Activated effector memory CD4-positive, alpha-beta T cell treated with anti-CD3 and anti-CD28 coated beads, Interleukin-2, amount 50 U/mL, for 16 hours (primary cell): Measurements from ENCODE around the gene THRAP3.

Experiments used
- DNase-seq: peaks from one replicate; pipeline ENCODE4 v3.0.0-alpha.2; 2020

THRAP3 gene

DNA sequence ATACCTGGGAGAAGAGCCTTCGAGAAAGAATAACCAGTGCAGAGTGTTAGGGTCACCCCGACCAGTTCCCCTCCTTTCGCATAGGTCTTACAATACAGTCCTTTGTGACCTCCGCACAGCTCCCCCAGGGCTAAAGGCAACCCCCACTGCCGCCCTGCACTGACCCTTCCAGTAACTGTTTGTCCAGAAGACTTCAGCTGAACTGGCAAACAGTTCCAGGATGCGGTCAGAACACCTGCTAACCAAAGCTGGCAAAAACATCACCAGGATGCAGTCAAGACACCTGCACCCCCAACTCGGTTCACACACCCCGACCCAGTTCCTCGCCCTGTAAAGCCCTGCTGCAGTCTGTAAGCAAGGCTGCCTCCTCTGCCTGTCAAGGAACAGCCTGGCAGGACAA lies 105.6 kb downstream of the THRAP3 start:
- DNase-seq: no peak

DNA sequence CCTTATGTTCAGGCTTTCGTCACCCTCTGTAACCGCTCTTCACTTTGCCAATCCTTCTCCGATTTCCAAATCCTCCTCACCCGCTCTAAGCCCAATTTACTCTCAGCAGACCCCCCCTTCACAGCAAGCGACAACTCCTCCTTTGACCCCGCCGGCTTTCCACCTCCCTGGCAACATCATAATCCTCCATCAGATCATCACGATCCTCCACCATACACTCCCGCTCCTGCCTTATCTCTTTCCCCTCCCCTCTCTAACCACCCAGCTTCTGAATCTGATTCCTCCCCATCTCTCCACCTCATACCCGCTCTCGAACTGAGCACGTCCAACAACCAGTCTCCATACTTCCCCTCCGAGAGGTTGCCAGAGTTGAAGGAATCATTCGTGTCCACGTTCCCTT lies 106.7 kb downstream of the THRAP3 start:
- no peak for DNase-seq

DNA sequence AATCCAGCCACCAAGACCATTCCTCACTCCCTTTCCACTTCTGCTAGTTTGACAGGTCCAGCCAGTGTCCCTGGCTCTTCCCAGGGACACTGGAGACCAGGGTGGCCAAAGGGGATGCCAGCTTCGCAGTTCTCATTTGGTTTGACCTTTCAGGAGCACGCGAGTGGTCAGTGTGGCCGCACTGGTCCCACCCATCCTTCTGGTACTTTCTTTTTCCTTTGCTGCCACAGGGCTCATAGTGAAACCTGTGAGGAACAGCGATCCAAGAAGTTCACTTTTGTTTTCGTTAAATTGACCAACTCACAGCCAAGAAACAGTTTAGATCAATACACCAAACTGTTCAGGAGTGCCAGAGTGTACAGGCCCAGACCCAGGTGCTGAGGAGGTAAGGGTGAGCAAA lies 113.6 kb downstream of the THRAP3 start:
- DNase-seq: no peak

DNA sequence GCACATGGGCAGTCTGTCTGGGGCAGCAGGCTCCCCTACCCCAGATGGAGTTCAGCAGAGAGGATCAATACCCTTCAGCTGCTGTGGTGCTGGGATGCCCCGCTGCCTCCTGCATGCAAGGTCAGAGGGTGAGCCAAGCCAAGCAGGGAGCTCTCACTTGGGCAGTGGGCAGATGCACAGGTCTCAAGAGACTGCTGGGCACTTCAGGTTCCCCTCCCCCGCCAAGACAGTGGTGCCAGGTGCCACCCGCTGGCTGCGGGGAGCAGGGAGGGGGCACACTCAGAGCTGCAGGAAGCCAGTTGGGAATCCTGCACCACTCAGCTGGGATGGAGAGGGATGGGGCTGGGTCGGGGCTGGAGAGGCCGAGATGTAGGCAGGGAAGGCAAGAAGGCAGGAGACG lies 115.0 kb downstream of the THRAP3 start:
- no peak for DNase-seq

DNA sequence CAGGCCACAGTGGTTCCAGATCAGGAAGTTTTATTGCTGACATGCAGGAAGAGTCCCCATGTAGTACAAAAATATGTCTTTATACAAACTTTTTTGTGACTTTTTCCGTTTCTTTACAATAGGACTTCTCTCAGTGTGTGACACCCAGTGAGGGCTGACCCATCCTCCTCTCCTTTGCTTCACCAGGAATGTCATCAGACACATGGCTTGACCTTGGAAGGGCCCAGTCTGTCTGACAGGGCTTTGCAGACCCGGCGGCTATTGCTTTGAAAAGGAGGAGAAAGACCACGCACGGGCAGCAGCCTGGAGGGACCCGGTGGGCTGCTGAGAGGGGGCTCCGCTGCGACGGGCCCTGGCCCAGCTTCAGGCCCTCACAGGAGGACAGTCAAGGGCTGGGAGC lies 115.4 kb downstream of the THRAP3 start:
- no peak for DNase-seq

DNA sequence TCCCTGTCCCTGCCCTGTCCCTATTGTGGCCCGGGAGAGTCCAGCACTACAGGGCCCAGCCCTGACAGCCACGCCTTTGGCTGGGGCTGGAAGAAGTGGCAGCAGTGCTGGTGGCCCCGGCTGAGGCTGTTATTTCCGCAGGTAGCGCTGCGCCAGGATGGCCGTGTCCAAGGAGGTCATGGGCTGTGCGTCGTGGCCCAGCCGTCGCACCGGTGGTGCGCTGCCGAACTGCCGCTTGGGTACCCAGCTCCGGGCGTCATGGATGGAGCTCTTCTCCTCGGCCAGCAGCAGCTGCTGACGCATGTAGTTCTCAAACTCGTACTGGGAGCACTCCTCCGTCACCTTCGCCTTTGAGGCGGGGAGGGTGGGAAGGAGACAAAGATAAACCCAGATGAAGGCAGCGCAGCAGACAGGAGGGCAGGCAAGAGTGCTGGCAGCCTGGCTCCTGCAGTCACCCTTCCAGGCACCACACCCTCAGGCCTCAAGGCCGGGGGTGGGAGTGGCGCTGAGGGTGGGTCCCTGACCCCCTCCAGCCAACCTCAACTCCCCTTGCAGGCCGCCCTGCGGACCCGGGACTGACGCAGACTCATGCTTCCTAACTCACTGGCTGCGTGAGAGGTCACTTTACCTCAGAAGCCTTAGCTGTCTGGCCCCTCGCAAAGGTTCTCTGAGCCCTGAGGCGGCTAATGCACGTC lies 117.5 kb downstream of the THRAP3 start:
- no peak for DNase-seq

DNA sequence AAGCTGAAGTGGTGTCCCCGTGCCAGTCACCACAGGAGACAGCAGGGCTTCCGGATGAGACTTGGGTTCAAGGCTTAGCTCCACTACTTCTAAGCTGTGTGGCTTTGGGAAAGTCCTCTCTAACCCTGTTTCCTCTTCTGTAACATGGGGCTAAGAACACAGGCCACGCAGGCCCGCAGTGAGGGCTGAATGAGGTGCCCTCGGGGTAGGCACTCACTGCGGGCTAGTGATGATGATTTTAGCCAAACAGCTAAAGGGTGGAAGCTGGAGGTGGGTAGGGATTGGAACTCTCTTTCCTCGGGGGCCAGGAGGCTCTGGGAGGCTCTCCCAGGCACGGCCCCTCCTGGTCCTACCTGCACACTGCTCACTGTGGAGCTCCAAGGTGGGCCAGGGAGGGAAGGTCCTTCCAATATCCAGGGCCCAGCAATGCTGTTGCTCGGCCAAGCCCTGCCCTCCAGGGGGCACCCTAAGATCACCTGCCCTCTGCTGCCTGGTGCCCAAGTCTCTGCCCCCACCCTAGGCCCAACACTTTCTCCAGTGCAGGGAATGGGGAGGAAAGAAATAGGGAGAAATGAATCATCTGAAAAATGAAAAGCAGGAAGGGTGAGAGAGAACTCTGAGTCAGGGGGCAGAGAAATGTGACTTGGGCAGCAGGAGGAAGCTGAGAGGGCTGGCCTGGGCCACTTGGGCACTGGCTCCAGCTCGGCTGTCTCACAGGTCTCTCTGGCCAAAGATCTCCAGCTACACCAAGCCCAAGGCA lies 118.4 kb downstream of the THRAP3 start:
- peak; percentile 85 for DNase-seq

DNA sequence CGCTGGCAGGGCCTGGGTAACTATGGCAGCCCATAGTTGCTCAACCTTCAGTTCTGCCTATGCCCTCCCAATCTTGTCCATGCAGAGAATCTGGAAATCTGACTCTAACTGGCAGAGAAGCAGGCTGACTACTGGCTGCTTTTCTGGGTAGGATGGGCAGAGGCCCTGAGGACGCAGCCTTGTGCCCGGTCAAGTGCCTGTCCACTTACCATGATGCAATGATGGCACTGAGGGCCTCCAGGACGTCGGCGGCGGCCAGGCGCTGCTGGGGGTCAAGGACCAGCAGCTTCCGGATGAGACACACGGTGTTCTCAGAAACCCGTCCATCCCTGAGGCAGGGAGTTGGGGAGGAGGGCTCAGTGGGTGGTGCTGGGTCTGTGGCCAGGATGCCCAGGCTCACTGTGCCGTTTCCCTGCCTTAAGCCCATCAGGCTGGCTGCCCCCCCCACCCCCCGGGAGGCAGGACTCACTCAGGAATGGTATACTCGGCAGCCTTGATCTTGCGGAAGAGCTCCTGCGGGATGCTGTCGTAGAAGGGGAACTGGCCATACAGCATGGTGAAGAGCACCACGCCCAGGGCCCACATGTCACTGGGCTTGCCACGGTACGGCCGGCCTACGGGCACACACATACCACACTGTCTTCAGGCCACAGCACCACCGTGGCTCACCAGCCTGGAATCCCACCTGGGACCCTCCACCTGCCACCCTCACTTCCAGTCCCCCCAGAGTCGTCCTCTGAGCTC lies 119.6 kb downstream of the THRAP3 start:
- DNase-seq: no peak

DNA sequence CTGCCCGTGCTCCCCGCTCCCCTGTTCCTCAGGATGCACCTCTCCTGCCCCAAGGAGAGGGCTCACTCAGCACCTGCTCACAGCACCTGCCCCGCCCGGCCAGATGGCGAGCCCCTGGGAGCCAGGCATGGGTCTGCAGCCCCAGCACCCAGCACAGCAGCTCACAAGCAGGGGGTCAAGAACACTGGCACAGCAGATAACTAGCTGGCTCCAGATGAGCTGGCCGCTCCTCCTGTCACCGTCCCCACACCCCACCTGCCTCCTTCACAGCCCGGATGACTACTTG lies 120.1 kb downstream of the THRAP3 start:
- DNase-seq: no peak

DNA sequence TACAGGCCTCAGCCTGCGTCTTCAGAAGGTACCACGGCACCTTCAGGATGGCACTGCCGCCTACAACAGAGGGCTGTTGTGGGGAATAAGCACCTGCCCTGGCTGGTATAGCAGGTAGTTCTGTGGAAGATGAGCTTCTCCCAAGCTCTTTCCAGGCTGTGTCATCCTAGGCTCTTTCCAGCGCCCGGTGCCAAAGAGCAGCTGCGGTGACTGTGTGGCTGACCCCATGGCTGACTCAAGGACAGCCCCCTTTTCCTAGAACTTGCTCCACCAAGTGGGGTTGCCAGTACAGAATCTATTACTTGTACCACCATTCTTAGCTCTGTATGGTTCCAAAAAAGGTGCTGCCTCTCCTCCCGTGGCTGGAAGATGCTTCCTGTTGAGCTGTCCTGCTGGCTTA lies 121.1 kb downstream of the THRAP3 start:
- DNase-seq: no peak

DNA sequence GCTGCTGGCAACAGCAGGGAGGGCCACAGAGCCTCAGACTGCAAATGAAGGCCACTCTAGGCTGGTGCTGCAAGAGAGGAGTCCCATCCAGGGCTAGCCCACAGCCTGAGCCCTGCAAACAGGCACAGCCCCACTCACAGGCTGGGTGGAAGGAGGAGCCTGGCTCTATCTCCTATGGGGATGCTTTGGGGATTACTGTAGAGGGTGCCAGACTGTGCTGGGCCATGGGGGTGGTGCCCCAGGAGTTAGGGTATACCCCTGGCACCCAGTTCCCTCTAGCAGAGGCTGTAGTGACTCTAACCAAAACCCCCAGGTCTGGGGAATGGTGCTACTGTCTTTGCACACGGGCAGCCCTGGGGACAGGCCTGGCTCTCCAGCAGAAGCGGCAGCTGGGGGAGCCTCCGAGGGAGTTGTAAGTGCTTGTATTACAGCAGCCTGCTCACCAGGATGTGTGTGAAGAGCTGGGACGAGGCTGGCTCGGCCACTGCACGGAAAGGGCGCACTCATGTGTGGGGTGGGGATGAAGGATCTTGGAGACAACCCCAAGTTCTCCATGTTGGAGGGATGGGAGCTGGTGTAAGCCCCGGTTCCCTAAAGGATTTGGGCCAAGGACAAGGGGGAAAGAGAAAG lies 122.6 kb downstream of the THRAP3 start:
- no peak for DNase-seq

DNA sequence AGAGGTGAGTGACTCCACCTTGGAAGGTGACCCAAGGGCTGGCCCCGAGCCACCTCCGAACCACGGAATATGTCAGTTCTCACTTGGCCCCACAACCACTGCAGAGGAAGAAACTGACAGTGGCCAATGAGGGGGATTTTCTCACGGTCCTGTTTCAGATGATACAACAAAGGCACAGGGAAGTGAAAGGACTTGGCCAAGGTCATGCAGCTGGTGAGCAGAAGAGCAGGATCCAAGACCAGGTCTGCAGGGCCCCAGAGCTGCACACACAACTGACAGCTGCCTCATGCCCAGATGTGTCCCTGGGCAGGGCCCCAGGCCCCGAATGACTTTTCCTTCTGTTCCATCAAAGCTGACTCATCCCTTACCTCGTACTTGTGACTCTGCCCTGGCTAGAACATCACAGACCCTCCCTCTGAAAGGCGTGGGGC lies 125.0 kb downstream of the THRAP3 start:
- no peak for DNase-seq

DNA sequence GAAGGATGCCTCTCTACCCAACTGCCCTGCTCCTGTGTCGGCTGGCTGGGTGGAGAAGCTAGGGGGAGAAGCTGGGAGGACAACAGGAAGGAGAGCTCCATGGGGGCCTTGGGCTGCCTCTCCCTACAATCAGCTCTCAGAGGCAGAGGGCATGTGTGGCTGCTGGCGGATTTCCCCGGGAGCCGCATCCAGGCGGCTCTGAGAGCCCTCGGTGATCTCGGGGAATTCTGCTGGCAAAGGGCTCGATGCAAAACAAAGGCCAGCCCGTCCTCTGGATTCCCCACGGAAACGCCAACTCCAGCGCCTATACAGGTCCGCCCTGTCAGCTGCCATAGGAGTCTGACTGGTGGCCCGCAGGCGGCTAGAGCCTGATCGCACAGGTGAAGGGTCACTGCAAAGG lies 125.6 kb downstream of the THRAP3 start:
- DNase-seq: no peak

DNA sequence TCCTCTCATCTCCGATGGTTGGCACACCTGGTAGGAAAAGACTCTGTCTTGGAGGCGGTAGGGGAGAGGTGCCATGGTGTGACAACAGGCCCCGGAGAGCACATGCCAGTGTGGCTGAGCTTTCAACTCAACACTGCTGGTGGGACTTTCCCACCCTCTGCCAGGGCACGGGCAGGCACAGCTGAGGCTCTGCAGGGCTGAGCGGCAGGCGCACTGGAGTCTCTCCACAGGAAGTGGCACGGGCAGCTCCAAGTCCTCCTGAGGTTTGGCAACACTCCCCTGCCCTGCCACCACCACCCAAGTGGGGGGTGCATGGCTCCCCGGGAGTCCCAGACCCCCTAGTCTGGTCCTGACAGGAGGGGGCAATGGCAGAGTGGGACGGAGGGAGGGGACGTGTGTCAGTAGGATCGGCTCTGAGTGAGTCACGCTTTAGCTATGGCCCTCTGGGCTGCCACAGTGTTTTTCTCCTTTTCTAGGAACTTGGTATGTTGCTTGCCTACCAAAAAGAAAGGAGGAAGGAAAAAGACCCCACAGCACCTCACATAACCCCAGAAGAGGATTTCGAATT lies 126.5 kb downstream of the THRAP3 start:
- DNase-seq: peak; percentile 85

DNA sequence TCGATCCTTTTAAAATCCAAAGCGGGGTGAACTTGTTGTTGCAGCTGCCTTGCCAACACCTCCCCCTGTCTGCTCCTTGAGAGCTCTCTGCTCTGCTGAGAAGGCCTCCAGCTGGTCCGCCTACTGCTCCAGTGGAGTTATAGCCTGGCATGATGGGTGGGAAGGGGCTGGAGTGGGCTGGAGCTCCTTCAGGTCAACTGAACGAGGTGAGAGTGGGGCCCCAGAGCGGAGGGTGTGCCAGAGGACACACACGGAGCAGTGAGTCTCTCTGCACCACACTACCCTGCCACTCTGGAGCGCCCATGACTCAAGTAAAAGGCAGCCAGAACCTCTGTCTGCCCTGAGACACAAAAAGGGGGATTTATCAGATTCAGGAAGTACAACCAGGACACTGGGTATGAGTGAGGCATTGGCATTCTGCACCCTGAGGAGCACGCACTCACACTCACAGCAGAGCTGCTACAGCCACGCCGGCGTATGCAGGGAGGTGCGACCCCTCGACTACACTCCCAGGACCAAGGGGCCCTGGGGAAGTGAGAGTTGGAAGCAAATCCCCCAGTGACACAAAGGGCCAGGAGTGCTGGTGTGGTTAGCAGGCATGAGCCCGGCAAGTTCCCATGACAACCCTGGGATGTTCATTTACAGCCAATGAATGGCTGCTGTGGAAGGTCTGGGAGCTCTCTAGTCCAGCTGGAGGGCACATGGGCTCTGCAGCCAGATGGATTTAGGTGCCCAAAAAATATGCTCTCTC lies 127.2 kb downstream of the THRAP3 start:
- no peak for DNase-seq

DNA sequence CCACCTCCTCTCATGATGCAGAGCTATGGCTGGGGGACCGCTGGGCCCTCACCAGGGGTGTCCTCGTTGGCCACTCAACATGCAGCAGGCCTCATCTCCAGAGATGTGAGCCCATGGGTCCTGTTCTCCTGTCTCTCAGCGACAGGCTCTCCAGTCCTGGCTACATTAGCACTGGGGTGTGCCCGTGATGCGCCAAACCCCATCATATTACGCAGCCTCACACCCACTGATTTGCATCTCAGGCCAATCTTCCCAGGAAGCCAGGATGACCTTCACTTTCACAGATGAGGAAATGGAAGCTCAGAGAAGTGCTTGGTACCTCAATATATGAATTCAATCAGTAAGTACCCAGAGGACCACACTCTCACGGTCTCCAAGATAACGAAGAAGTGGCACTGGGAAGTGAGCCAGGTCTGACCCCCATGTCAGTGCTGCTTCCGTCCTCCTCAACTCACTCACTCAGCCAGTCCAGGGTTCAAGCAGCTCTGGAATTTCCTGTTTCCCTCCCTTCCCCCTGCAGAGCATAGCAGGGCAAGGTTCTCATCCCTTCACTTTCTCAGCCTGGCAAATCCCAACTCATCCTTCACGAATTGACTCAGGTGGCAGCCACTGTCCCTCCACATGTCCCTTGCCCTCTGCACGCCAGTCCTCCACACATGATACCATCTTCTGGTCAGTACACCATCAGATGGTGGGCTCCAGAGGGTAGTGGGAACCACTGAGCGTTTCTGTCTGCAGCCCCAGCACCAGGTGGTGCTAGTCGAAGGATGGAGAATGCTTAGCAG lies 128.1 kb downstream of the THRAP3 start:
- no peak for DNase-seq

DNA sequence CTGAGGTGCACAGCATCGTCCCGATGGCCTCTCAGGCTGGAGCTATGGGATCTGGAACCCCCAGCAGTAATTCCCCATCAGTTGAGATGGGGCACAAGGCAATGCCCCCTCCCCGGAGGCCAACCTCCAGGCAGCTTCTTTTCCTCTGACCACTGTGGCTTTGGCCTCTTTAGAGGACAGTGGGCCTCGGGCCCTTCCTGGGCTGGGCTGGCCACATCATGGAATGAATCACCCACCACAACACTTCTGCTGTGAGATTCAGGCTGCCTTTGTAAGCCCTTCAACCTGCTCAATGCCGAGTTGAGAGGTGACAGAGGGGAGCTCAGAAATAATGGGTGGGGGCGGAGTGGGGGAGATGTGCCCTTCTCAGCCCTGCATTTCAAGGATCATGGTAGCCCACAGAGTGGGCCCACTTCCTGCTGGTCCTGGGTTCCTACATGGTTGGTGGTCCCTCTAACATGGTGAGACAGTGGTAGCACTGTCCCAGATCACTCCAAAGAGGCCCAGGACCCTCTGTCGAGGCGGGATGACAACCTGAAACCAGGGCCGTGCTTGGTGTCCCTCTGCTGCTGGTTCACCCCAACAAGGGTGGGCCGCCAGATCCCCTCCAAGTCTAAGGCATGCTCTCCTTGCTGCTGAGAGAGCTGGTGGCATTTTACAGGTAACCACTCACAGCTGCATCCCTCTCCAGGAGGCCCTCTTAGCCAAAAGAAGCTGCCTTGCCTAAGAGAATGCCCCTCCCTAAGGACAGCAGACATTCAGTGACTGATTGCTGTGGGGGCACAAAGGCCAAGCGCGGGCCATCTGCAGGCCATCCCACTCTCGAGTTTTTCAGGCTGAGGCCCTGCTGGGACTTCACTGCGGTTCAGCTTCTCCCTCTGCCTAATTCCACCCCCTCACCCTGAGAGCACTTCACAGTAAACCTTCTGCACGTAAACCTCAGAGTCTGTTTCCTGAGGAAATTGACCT lies 129.0 kb downstream of the THRAP3 start:
- no peak for DNase-seq

DNA sequence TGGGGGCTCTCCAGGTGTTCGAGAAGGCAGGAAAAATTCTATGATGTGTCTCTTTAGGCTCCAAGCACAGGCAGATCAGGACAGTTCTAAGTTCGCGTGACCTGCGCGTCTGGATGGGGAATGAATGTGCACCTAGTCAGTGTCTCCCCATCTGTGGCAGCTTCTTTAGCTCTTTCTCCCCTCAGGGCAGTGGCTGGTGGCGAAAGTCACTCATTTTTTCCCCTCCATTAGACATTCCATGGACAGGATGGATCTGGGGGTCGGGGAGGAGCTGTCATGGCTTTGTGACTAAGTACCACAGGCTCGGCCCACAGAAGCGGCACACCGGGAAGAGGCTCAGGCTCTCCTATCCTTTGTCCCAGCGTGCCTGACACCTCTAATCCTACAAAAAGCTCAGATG lies 130.2 kb downstream of the THRAP3 start:
- DNase-seq: no peak
